HG03469 (cell line): Measurements from ENCODE around the gene LRRN3.
A peak's percentile ranks its signal among the peaks of the same experiment; 100 is the strongest.

Experiments used
- ATAC-seq: cut with Tn5 transposase; IDR thresholded peaks from one replicate; pipeline ENCODE4 v1.9.1; 2021; ENCODE audit warnings: mild to moderate bottlenecking, moderate library complexity, moderate number of reproducible peaks; ENCODE audit not compliant: unreplicated experiment

Gene LRRN3

DNA sequence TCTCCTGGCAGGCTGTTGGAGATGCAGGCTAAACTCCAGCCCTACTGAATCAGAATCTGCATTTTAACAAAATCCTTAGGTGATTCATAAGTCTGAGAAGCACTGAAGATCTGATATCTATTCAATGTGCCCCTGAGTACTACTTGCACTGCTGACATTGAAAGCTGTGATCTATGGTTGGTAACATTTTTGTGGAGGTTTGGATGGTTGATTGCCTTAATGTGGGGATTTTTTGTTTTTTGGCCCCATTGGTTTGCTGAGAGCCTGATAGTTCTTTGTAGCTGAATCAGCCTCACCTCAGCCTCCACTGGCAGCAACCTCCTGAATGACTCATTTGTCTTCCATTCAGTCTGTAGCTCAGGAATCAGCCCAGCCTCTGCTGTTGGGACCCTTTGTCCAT lies 14.7 kb upstream of the LRRN3 start:
- ATAC-seq, result no peak

DNA sequence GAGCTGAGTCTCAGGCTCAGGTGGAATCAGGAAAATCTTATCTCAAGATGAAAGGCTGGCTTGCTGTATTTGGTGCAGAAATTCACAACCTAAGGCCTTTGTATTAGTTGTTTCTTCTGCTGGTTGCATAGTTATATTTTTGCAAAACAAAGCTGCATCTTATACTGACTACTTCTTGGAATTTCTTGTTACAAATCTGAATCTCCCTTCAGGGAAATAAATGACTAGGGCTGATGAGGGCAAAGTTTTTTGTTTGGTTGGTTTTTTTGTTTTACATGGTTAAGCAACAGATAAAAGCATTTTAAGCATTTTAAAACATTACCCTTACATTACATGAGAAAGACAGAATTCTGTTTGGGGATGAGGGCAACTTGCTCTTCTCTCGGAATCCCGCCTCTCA lies 13.9 kb upstream of the LRRN3 start:
- ATAC-seq, result no peak

GRCh38 chr7:111080495-111081105 lies 10.3 kb upstream of the LRRN3 start:
- peak; percentile 15 for ATAC-seq

DNA sequence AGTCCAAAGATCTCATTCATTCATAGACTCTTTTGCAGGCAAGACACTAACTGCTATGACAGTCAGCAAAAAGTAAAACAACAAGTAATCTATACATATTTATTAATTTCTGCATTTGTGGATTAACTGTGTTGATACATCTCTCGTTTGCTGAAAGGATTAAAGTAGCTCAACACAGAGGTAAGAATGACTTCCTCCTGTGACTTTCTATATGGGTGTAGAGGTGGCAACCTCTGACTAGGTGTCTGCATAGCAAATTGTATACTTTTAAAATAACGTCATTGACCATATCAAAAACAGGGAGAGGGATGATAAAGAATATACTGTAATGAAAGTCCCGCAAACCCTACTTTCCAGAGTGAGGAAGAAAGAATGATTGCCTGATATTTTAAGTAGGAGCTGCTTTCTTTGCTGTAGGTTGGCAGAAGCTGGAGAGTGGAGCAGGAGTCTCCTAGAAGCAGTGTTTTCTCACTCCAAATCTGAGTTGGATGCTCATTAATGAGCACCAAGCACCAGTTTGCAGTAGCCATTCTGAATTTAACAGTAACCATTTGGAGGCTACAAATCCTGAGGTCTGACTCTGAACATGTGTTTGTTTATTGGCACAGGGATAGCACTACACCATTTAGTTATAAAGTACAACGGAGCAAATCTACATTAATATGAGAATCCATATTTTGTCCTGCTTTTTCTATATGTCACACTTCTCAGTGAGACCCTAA lies 9.2 kb upstream of the LRRN3 start:
- ATAC-seq, result no peak

GRCh38 chr7:111082351-111082750 lies 8.6 kb upstream of the LRRN3 start:
- no peak for ATAC-seq

- peak; percentile 98 for ATAC-seq
Measured at GRCh38 chr7:111083413-111083812, 7.5 kb upstream of the LRRN3 start.

DNA sequence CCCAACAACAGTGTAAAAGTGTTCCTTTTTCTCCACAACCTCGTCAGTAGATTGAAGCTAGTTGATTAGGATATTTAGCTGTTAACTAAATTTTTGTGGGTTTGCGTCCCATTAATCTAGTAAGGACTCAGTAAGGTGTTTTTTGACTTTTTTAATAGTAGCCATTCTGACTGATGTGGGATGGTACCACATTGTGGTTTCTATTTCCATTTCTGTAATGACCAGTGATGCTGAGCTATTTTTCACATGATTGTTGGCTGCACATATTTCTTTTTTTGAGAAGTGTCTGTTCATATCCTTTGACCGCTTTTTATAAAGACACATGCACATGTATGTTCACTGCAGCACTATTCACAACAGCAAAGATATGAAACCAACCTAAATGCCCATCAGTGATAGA lies 5.6 kb upstream of the LRRN3 start:
- ATAC-seq, result no peak

DNA sequence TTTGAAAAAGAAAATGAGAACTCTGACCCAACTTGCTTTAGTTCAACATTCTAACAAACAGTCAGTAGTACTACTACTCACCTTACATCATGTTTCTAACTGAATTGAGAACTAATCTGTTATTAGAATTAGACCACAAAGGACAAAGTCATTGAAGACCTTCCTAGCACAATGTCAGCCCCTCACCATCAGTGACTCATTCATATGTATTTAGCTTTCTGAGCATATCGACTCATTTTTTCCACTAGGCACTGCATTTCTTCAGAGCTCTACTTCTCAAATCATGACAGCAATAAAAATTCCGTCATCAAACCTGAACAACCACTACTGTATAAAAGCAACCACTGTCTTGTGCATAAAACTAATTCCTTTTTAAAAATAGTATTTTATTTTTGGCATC lies 4.4 kb upstream of the LRRN3 start:
- ATAC-seq, result no peak

- no peak for ATAC-seq
Measured at GRCh38 chr7:111088328-111088727, 2.6 kb upstream of the LRRN3 start.

GRCh38 chr7:111089822-111090426 lies 1.0 kb upstream of the LRRN3 start:
- ATAC-seq, result no peak

DNA sequence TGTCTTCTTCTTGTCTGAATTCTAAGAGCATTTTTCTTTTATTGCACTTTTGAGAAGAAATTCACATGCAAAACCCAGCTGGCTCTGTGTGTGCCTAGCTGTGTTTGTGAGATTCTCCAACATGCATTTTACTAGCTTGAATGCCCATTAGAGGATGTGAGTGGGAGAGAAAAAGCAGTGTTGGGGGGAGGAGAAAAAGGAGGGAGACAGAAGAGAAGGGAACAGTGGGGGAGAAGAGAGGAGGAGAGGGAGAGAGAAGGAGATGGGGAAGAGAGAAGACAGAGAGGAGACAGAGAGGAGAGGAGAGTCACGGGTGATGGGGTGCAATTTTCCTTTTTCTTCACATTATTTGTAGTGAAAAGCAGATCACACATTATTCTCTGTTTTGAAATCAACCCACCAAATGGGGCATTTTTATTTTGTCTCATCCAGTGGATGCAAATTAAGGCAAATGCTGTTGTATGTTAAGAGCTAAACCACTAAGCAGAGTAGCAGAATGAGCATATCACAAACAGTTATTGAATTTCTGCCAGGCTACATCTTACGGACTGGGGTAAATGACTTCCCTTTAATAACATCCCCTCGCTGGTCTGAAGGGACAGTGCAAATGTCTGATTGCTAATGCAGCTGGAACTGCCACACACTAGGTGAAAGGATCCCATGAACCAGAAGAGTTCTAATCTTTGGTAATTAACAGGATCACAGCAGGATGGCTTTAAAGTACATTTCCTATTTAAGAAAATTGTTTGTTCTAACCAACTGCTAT lies 849 bp downstream of the LRRN3 start:
- peak; percentile 21 for ATAC-seq

- ATAC-seq, result peak; percentile 62
Measured at GRCh38 chr7:111092406-111093236, 1.7 kb downstream of the LRRN3 start.

DNA sequence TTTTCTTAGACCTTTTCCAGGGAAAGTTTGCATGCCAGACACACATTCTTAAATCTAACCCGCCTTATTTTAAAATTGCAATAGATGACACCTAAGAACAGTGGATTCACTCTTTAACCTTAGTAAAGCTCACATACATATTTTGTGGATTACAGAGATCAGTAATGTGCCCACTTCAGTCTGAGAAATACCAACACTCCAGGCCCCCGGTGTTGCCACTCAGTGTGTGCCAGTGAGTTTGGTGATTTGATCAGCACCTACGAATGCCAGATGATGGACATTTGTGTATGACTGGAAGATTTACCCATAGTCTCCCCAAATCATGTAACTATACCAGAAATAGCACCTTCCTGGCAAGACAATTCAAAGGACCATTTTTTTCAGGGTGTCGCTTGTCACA lies 2.6 kb downstream of the LRRN3 start:
- ATAC-seq, result no peak

DNA sequence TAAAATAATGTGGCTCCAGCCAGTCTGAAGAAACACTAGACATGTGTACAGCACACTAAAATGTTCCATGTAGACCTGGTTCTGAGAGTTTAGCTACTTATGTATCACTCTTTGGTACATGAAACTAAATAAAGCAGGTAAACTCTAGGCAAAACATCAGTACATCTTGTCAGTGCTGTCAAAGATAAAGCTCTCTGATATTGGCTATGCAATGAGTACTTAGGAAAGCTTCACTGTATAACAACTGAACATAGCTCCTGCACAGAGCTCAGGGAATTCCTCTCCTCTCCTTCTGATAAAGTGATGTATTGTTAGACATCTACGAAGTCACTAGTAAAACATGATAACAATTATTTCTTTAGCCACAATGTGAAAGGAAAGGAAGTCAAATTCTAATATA lies 3.5 kb downstream of the LRRN3 start:
- no peak for ATAC-seq

GRCh38 chr7:111096997-111097396 lies 6.1 kb downstream of the LRRN3 start:
- no peak for ATAC-seq

DNA sequence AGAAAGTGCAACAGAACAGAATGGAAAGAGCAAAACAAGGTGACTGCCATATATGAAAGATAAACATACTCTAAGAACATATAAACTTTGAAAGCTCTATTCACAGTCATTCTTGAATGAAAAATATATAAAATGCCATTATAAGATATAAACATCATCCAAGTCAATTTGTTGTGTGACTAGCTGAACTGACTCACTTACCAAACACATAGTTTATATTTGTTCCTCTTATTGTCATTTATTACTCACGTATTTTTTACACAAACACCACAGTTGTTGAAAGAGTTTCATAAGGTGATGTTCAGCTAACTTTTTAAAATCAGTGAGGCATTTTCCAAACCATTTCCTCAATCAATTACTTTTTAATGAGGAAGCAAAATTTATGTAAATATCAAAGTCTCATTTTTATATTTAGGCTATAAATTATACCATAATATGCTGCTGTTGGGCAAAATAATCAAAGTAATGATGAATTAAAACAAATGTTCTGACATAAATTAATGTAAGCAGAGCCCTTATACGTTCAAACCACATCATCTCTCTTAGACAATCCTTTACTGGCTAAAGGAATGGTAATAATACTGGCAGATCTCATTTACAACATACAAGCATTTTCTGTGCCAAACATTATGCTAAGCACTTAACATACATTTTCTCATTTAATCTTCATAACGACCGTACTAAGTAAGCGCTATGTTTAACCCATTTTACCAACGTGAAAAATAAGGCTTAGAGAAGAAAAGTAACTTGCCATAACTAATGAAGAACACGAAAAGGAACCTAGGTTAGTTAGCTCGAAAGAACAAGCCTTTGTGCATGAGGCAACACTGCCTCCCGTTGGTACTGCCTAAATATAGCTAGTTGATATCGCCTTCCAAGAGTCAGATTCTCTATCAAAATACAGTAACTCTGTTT lies 7.3 kb downstream of the LRRN3 start:
- ATAC-seq, result peak; percentile 77

- ATAC-seq, result no peak
Measured at GRCh38 chr7:111098926-111099250, 8.0 kb downstream of the LRRN3 start.

DNA sequence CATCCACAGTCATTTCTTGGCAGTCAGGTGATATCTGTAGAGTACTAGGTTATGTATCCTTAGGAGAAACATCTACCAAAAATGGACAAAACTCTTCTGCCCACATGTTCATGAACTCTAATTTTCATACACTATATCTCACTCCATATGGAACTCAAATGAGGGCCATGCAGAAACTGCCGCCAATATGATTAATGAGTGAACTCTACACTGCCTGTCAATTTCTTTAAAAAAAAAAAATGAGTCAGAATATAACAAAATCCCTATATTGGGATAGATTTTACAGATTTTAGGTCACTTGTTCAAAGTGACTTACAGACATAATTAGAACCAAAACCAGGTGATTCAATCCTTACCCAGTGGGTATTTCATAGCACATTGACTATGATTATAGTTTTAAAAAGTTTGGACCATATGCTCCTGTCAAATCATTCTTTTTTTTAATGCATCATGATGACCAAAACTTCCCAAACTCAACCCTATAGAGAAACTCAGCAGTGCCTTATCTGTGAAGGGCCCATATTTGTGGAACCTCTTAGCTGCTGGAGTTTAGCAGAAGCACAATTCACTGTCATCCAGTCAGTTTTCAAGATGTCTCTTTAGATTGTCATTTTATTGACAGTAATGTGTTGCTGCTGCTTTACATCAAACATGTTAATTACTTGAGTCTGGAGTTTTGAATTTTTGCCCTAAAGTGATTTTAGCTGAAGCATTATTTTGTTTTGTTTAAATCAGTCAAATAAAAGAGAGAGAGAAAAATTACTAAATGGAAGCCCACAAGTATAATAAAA lies 11.1 kb downstream of the LRRN3 start:
- ATAC-seq, result no peak

GRCh38 chr7:111103136-111103535 lies 12.2 kb downstream of the LRRN3 start:
- no peak for ATAC-seq
